ENCODE data around the gene ZBTB24. TPM values are rescaled to one million over a fixed set of nuclear protein-coding genes. Genes with fewer than 3 reads are reported as not detected.

ZBTB24 gene
- total RNA-seq, 4 donors from 2014 or later, result 4.7 to 9.8 (median 6.9) TPM

GRCh38 chr6:109447087-109447486, 35.9 kb downstream of the ZBTB24 start:
- ATAC-seq (ENCODE audit: low FRiP score), result no peak
- no peak for TF ChIP-seq CTCF (IDR thresholded peaks at IDR 0.05)
- no peak for DNase-seq (ENCODE audit: low spot score)

GRCh38 chr6:109446541-109446940, 36.5 kb downstream of the ZBTB24 start:
- TF ChIP-seq CTCF (IDR thresholded peaks at IDR 0.05), result no peak
- no peak for DNase-seq (ENCODE audit: low spot score)
- no peak for ATAC-seq (ENCODE audit: low FRiP score)

- DNase-seq (ENCODE audit: low spot score) (no peak), ATAC-seq (ENCODE audit: low FRiP score) (no peak)
- no peak for TF ChIP-seq CTCF (IDR thresholded peaks at IDR 0.05)
These were observed 36.9 kb downstream of the ZBTB24 start for GRCh38 chr6:109446072-109446471.

GRCh38 chr6:109445382-109445781, 37.6 kb downstream of the ZBTB24 start:
- DNase-seq (ENCODE audit: low spot score), result no peak
- TF ChIP-seq CTCF (IDR thresholded peaks at IDR 0.05), result no peak
- ATAC-seq (ENCODE audit: low FRiP score), result no peak

GRCh38 chr6:109443425-109443950, 39.5 kb downstream of the ZBTB24 start:
- TF ChIP-seq CTCF (IDR thresholded peaks at IDR 0.05), result no peak
- ATAC-seq (ENCODE audit: low FRiP score) (no peak), DNase-seq (ENCODE audit: low spot score) (no peak)

- DNase-seq (ENCODE audit: low spot score), result no peak
- no peak for ATAC-seq (ENCODE audit: low FRiP score)
- no peak for TF ChIP-seq CTCF (IDR thresholded peaks at IDR 0.05)
These were observed 40.6 kb downstream of the ZBTB24 start for GRCh38 chr6:109442393-109442924.

- ATAC-seq (ENCODE audit: low FRiP score) (peak; percentile 30), DNase-seq (ENCODE audit: low spot score) (no peak)
- TF ChIP-seq CTCF (IDR thresholded peaks at IDR 0.05), result no peak
These were observed 41.8 kb downstream of the ZBTB24 start for GRCh38 chr6:109441069-109441816.
